Measurements from ENCODE around the gene NOL7. TPM values are rescaled to one million over a fixed set of nuclear protein-coding genes. Genes with fewer than 3 reads are reported as not detected.

The NOL7 gene
- total RNA-seq, 4 donors from 2014 or later: 49.4 to 64.7 (median 55.7) TPM

DNA sequence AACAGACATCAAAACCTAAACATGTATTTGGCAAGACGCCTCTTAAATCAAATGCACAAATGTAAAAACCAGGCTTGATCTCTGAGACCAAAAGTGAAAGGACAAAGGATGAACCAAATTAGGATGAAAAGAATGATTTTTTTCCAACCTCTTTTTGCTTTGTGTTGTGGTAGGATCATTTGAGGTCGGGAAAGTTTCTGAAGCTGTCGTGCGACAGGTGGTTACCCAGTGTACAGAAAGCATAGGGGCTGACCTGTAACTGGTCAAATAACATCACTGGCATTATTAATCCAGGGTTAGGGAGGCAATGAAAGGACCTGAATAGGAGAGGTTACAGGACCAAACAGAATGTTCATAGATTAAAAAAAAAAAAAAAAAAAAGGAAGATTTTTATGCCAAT lies 18.1 kb upstream of the NOL7 start:
- intact Hi-C loops (cut with DNase I; ENCODE audit: low total_unique reads): no loop called here
- Histone ChIP-seq H3K4me1 (no peaks in the 10 kb centered on the region), H3K36me3 (no peaks in the 10 kb centered on the region), H3K9me3 (no peaks in the 10 kb centered on the region), H3K4me3 (no peak overlapping the region), H3K27me3 (no peaks in the 10 kb centered on the region), H3K27ac (no peak overlapping the region)
- DNase-seq: no peak
- TF ChIP-seq POLR2A (IDR thresholded peaks at IDR 0.05) (no peak), CTCF (IDR thresholded peaks at IDR 0.05) (no peak)

DNA sequence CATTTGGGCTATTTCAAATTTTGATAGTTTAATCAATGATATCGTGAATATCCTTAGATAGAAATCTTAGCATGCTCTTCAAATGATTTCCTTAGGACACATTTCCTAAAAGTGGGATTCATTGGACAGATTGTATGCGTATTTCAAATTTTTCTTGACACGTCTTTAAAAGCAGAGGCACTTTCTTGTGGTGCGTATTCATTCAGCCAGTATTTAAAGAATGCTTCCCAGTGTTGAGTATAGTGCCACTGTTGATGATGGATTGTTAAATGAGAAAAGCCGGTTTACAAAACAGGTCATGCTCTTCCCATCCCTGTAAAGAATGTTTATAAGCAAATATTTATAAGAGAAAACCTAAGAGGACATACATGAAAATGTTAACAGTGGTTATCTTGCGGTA lies 15.1 kb upstream of the NOL7 start:
- intact Hi-C loops (cut with DNase I; ENCODE audit: low total_unique reads): no loop called here
- H3K27ac ChIP-seq: no peak overlapping the region
- no peaks in the 10 kb centered on the region for H3K36me3 ChIP-seq
- H3K4me3 ChIP-seq: no peak overlapping the region
- no peak for TF ChIP-seq POLR2A (IDR thresholded peaks at IDR 0.05)
- TF ChIP-seq CTCF (IDR thresholded peaks at IDR 0.05): no peak
- H3K4me1 ChIP-seq: no peaks in the 10 kb centered on the region
- no peak for DNase-seq
- H3K27me3 ChIP-seq: no peaks in the 10 kb centered on the region
- H3K9me3 ChIP-seq: no peaks in the 10 kb centered on the region

DNA sequence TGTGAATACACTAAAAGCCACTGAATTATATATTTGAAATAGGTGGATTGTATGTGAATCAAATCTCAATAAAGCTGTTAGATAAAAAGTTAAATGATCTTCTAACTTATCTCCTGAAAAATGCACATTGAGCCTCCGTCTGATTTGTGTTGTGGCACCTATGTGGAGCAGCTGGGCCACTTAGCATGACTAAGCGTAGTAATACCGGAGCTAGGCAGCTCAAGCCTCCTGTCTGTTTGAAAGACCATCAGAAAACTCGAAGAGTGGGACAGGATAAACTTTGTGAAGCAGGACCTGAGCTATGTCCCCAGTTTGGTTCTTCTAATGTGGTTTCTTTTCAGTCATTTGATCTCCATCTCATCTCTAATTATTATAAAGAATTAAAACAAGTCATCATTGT lies 11.0 kb upstream of the NOL7 start:
- H3K9me3 ChIP-seq: no peaks in the 10 kb centered on the region
- TF ChIP-seq CTCF (IDR thresholded peaks at IDR 0.05): no peak
- no peak for TF ChIP-seq POLR2A (IDR thresholded peaks at IDR 0.05)
- H3K36me3 ChIP-seq: no peaks in the 10 kb centered on the region

DNA sequence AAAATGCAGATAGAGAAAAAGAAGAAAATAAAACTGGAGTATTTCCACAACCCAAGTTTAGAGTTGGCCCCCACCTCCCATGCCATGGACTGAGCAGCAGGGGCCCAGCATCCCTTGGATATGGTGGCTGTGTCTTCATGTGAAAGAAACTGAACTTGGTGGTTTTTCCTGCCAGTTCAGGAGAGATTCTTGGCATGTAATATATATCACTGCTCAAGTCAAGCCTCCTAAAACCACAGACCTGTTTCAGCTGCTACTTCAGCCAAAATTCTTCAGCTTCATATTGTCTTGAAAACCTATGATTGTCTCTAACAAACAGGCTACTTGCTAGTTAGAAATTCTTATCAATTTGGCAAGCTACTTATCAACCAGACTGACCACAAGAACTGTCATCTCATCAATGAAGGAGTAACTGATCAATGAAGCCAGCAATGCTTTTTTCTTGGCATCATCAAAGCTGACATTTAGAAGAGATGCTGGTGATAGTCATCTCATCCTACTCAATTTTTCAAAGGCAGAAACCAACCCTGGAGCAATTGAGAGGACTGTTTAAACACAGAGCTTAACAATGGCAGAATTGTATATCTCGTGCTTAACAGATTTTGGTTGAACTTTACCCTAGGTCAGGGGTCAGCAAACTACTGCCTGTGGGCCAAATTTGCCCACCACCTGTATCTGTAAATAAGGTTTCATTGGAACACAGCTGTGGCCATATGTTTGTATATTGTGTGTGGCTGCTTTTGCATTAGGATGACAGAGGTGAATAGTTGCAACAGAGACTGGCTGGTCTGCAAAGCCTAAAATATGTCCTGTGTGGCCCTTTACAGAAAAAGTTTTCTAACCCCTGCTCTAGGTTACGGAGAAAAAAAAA lies 10.4 kb upstream of the NOL7 start:
- no peak overlapping the region for H3K27ac ChIP-seq
- TF ChIP-seq POLR2A (IDR thresholded peaks at IDR 0.05): no peak
- no peak for TF ChIP-seq CTCF (IDR thresholded peaks at IDR 0.05)
- H3K9me3 ChIP-seq: no peaks in the 10 kb centered on the region
- H3K27me3 ChIP-seq: no peaks in the 10 kb centered on the region
- no peaks in the 10 kb centered on the region for H3K36me3 ChIP-seq
- no peak overlapping the region for H3K4me3 ChIP-seq
- intact Hi-C loops (cut with DNase I; ENCODE audit: low total_unique reads): no loop called here
- no peak for DNase-seq
- H3K4me1 ChIP-seq: no peaks in the 10 kb centered on the region

More for the DNA sequence above, 11.0 kb upstream of the NOL7 start:
- Histone ChIP-seq H3K27me3 (no peaks in the 10 kb centered on the region), H3K4me1 (no peaks in the 10 kb centered on the region), H3K27ac (no peak overlapping the region), H3K4me3 (no peak overlapping the region)
- intact Hi-C loops (cut with DNase I; ENCODE audit: low total_unique reads): no loop called here
- DNase-seq: no peak

DNA sequence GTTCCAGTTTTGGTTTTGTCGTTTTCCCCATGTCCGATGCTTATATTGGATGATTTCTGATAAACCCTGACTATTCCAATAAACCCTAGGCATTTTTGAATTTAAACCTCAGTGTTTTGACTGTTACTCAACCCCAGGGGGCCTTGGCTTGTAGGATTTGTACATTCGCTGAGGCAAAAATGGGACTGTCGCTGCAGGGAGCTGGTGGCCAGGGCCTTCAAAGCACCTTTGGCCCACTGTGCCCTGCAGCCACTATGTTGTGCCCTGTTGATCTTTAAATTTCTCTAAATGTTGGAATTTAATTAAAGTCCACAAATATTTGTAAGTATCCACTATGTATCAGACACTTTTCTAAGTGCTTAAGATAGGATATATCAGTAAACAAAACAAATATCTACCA lies 9.5 kb upstream of the NOL7 start:
- no peak for DNase-seq
- Histone ChIP-seq H3K9me3 (no peaks in the 10 kb centered on the region), H3K27ac (no peak overlapping the region), H3K36me3 (no peaks in the 10 kb centered on the region), H3K27me3 (no peaks in the 10 kb centered on the region), H3K4me1 (no peaks in the 10 kb centered on the region), H3K4me3 (no peak overlapping the region)
- intact Hi-C loops (cut with DNase I; ENCODE audit: low total_unique reads): no loop called here
- TF ChIP-seq CTCF (IDR thresholded peaks at IDR 0.05) (no peak), POLR2A (IDR thresholded peaks at IDR 0.05) (no peak)

Measured in uterus (tissue), 4 donors.